Sigmoid colon (tissue), 4 donors: ENCODE results near the gene INTS14.

ENCODE experiments used
- CTCF ChIP-seq, 4 experiments: fragments of 450-650 bp in 3 of 4; fragments of 200-600 bp in 1 of 4; IDR thresholded peaks; one replicate each; pipeline ENCODE4 v1.5.1; 2016 to 2019; ENCODE audit warnings: antibody characterized with exemption in 4 of 4, mild to moderate bottlenecking in 3 of 4, moderate library complexity in 2 of 4
- EP300 ChIP-seq, 4 donors: sonication (generic); formaldehyde crosslinking; IDR thresholded peaks; one replicate each; pipeline ENCODE4 v1.6.1; 2017; ENCODE audit warnings: antibody characterized with exemption in 4 of 4
- POLR2A ChIP-seq, 2 donors: fragments of 450-650 bp; IDR thresholded peaks; one replicate each; pipeline ENCODE4 v1.6.1; 2016; ENCODE audit warnings: antibody characterized with exemption in 2 of 2, mild to moderate bottlenecking in 2 of 2, moderate library complexity in 2 of 2
- POLR2AphosphoS5 ChIP-seq, 4 donors: sonication (generic); formaldehyde crosslinking; IDR thresholded peaks; one replicate each; pipeline ENCODE4 v1.6.1; 2017; ENCODE audit warnings: antibody characterized with exemption in 4 of 4

- no peak for TF ChIP-seq CTCF (IDR thresholded peaks at IDR 0.05)
- TF ChIP-seq POLR2A (IDR thresholded peaks at IDR 0.05) = no peak
- no peak for TF ChIP-seq POLR2AphosphoS5 (IDR thresholded peaks at IDR 0.05)
- no peak for TF ChIP-seq EP300 (IDR thresholded peaks at IDR 0.05)
These were observed 52.6 kb downstream of the INTS14 start for GRCh38 chr15:65558336-65558735.
